Left cardiac atrium (tissue), 4 donors: ENCODE results near the gene SLC4A9. TPM values are rescaled to one million over a fixed set of nuclear protein-coding genes. Genes with fewer than 3 reads are reported as not detected.

Experiments
- ATAC-seq, 2 donors: fragments of 200-7000 bp; cut with Tn5 transposase; one replicate each; pipeline ENCODE4 v1.9.1; 2020; ENCODE audit warnings: mild to moderate bottlenecking in 2 of 2, moderate library complexity in 2 of 2
- DNase-seq: peaks from one replicate; pipeline ENCODE4 v3.0.0-alpha.2; 2020
- intact Hi-C, 2 donors: fragments of 100-400 bp; cut with DNase I; formaldehyde crosslinking; loops; one replicate each; pipeline versions ENCODE4 v1.14.1 to v1.15.1; 2022 to 2023
- total RNA-seq, 2 donors: library from RNA; stranded (reverse); fragmentation: NEBNext Ultra II Directional; extraction: Animal tissue kit (Norgen Biotek cat#: 25700); gene quantifications; one replicate each; pipeline ENCODE4 v1.2.1, GENCODE V29; 2021
- donor health status: DM: no; HTN: yes; CAD: no.
- donor health status: DM: no; HTN: yes; CAD: no; lungs with severe emphysema.
- donor health status: DM: yes; HTN: yes; CAD: no.
- donor health status: Dilated cardiomyopathy.

SLC4A9 gene
- total RNA-seq, 2 donors from 2014 or later = 0.09 to 0.21 TPM

GRCh38 chr5:140356853-140357725, 2.9 kb upstream of the SLC4A9 start:
- no peak for DNase-seq
- peak in 1 of 2 donors; percentile 44 for ATAC-seq
- intact Hi-C loops = loop anchor here (10.0 kb wide), 2 partner anchors 182 to 282 kb away; partner anchors contain the start of gene CYSTM1 (in 1 of the 2)

DNA sequence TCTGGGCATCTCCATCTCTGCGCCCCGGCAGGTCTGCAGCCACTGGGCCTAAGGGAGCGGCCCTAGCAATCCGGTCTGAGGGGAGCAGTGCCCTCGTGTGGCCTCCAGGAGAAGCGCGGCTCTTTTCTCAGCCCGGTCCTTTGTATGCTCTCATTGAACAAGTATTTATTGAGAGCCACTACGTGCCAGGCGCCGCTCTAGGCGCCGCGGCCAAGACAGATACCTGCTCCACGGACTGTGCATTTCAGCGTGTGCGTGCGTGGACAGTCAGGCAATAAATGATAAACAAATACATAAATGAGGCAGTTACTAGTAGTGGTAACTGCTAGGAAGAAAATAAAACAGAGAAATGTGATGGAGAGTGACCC, 2.3 kb upstream of the SLC4A9 start:
- intact Hi-C loops = loop anchor here (10.0 kb wide), 2 partner anchors 183 to 283 kb away; partner anchors contain the start of gene CYSTM1 (in 1 of the 2)

GRCh38 chr5:140358738-140359310, 1.2 kb upstream of the SLC4A9 start:
- intact Hi-C loops = loop anchor here (10.0 kb wide), 2 partner anchors 184 to 284 kb away; partner anchors contain the start of gene CYSTM1 (in 1 of the 2)
- ATAC-seq (no peak), DNase-seq (no peak)

More for the DNA sequence above, 2.3 kb upstream of the SLC4A9 start:
- DNase-seq (peak; percentile 85), ATAC-seq (peak; percentile 94)

GRCh38 chr5:140360681-140361479, 886 bp downstream of the SLC4A9 start:
- no peak for DNase-seq
- intact Hi-C loops = loop anchor here in 1 of 2 donors (10.0 kb wide), 1 partner anchor 684 kb away; no protein-coding TSS in a partner anchor
- no peak for ATAC-seq

DNA sequence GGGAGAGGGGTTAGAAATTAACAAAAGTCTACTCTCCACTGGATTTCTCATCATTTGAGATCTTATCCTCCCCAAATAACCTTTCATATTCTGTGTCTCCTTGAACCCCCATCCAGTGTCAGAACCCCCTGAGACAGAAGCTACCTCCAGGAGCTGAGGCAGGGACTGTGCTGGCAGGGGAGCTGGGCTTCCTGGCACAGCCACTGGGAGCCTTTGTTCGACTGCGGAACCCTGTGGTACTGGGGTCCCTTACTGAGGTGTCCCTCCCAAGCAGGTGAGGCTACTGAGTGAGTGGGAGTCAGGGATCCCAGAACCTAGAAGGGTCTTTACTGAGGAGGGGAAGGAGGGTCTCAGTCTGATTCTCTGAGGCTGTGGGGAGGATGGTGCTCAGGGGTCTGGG, 1.9 kb downstream of the SLC4A9 start:
- ATAC-seq (no peak), DNase-seq (no peak)
- intact Hi-C loops = loop anchor here in 1 of 2 donors (10.0 kb wide), 1 partner anchor 683 kb away; no protein-coding TSS in a partner anchor

DNA sequence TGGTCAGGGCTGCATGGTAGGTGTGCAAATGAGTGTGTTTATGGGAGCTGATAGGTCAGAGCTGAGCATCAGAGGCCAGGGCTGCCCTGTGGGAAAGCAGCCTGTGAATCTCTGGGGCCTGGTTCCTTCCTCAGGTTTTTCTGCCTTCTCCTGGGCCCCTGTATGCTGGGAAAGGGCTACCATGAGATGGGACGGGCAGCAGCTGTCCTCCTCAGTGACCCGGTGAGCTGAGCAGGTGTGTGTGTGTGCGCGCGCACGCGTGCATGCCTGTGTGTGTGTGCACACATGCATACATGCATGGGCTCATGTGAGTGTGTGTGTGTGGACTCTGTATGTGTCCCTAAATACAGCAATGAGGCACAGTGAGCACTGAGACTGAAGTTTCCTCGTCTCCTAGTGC, 2.3 kb downstream of the SLC4A9 start:
- ATAC-seq = no peak
- DNase-seq = no peak
- intact Hi-C loops = loop anchor here in 1 of 2 donors (10.0 kb wide), 1 partner anchor 682 kb away; no protein-coding TSS in a partner anchor

GRCh38 chr5:140362875-140363630, 3.1 kb downstream of the SLC4A9 start:
- intact Hi-C loops = loop anchor here in 1 of 2 donors (10.0 kb wide), 1 partner anchor 682 kb away; no protein-coding TSS in a partner anchor
- ATAC-seq = peak; percentile 74 to 78
- peak; percentile 81 for DNase-seq

GRCh38 chr5:140363631-140364471, 3.9 kb downstream of the SLC4A9 start:
- no peak for DNase-seq
- intact Hi-C loops = loop anchor here in 1 of 2 donors (10.0 kb wide), 1 partner anchor 681 kb away; no protein-coding TSS in a partner anchor
- ATAC-seq = peak in 1 of 2 donors; percentile 4

GRCh38 chr5:140364472-140364765, 4.4 kb downstream of the SLC4A9 start:
- DNase-seq (no peak), ATAC-seq (no peak)
- intact Hi-C loops = loop anchor here in 1 of 2 donors (10.0 kb wide), 1 partner anchor 680 kb away; no protein-coding TSS in a partner anchor

GRCh38 chr5:140365282-140365681, 5.3 kb downstream of the SLC4A9 start:
- ATAC-seq = no peak
- intact Hi-C loops = loop anchor here in 1 of 2 donors (10.0 kb wide), 1 partner anchor 680 kb away; no protein-coding TSS in a partner anchor

GRCh38 chr5:140365941-140366340, 5.9 kb downstream of the SLC4A9 start:
- DNase-seq (no peak), ATAC-seq (no peak)
- intact Hi-C loops = loop anchor here in 1 of 2 donors (10.0 kb wide), 1 partner anchor 679 kb away; no protein-coding TSS in a partner anchor

More at GRCh38 chr5:140365282-140365681, 5.3 kb downstream of the SLC4A9 start:
- no peak for DNase-seq

DNA sequence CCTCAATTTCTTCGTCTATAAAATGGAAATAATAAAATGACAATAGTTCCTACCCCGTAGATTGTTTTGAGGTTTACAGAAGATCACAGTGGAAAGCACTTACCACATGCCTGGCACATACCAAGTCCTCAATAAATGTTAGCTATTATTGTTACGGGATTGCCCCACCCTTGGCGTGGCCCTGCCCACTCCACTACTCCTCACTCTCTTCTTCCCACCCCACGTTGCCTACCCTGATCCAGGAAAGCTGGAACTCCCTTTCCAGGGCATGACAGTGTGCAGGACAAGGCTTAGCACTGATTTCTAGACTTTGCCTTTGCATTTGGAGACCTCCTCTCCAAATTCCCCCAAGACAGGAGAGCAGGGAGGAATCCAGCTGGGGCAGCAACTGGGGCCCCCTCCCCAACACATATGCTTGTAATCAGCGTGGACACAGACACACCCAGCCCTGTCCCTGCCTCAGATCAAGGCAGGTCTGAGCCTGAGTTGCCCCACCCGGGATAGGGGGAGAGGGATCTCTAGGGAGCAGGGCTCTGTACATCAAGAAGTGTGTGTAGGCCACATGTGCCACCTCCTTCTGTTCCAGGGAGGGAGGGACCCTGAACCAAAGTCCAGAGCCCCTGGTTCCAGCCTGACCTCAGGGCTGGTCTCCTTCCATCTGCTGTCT, 6.7 kb downstream of the SLC4A9 start:
- intact Hi-C loops = loop anchor here in 1 of 2 donors (10.0 kb wide), 1 partner anchor 678 kb away; no protein-coding TSS in a partner anchor
- no peak for ATAC-seq
- DNase-seq = no peak

DNA sequence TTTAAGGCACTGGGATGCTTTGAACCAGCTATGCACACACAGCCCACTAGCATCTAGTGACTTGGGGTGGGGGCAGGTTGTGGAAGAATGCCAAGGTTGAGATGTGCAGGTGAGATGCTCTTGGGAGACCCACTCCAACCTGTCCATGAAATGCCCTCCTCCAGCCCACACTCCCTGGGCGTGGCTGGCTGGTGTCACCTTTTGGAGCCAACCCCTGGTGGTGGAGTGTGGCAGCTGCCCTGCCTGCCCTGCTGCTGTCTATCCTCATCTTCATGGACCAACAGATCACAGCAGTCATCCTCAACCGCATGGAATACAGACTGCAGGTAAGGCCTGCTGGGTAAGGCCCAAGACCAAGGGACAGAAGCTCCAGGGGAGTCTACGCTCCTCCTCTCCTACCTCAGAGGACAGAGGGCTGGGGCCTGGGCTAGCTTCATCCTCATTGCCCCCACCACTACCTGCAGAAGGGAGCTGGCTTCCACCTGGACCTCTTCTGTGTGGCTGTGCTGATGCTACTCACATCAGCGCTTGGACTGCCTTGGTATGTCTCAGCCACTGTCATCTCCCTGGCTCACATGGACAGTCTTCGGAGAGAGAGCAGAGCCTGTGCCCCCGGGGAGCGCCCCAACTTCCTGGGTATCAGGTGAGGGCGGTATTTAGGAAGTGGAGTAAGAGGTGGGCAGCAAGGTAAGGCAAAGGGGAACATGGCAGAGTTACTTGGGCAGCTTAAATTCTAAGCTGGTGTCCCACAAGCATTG, 7.4 kb downstream of the SLC4A9 start:
- intact Hi-C loops = loop anchor here in 1 of 2 donors (10.0 kb wide), 1 partner anchor 677 kb away; no protein-coding TSS in a partner anchor
- ATAC-seq = no peak
- no peak for DNase-seq

DNA sequence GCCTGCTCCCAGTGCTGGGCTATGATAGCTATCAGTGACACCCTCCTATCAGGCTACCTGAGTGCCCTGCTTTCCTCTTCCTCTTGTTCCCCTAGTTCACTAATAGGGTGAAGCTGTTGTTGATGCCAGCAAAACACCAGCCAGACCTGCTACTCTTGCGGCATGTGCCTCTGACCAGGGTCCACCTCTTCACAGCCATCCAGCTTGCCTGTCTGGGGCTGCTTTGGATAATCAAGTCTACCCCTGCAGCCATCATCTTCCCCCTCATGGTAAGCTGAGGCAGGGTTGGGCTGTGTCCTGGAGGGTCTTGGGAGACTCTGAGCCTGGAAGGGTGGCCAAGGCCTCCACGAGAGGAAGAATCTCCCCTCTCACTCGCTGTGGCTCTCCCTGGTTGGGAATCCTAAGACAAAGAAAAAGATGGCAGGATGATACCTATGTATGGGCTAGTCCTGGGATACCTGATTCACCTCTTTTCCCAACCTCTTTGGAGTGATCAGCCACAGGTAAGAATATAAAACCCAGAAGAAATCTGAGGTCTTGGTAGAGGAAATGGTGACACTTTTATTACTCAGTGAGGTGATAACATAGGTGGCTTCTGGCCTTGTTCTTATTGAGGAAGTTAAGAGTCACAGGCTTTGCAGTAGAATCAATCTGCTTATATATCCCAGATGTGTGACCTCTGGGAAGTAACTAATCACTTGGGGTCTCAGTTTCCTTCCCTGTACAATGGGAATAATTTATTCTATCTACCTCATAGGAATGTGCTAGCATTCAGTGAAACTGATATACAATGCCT, 11.6 kb downstream of the SLC4A9 start:
- DNase-seq (no peak), ATAC-seq (no peak)
- intact Hi-C loops = no loop called here

- DNase-seq = peak; percentile 85
- intact Hi-C loops = no loop called here
- ATAC-seq = peak; percentile 82 to 90
Observed at GRCh38 chr5:140372971-140373487, 13.0 kb downstream of the SLC4A9 start.
